GM13976 (cell line): ENCODE measurements around the gene AIP.
A peak's percentile ranks its signal among the peaks of the same experiment; 100 is the strongest.

Experiments used
- DNase-seq: peaks from one replicate; pipeline ENCODE4 v3.0.0; 2012; ENCODE audit warnings: low spot score
- in situ Hi-C: fragments of 300-500 bp; cut with MboI; formaldehyde crosslinking; loops from one replicate; pipeline ENCODE4 v1.12.0; 2022; ENCODE audit warnings: low sequenced_read_pairs, mixed read lengths, inconsistent platforms; ENCODE audit not compliant: unreplicated experiment
- TF ChIP-seq, protein P1 (sequence below): IDR thresholded peaks from 2 replicates; pipeline ENCODE4 v1.5.1; 2012; ENCODE audit warnings: borderline replicate concordance, mild to moderate bottlenecking; ENCODE audit not compliant: insufficient read depth; ENCODE audit errors: extremely low read depth, missing control alignments, control extremely low read depth

AIP gene

DNA sequence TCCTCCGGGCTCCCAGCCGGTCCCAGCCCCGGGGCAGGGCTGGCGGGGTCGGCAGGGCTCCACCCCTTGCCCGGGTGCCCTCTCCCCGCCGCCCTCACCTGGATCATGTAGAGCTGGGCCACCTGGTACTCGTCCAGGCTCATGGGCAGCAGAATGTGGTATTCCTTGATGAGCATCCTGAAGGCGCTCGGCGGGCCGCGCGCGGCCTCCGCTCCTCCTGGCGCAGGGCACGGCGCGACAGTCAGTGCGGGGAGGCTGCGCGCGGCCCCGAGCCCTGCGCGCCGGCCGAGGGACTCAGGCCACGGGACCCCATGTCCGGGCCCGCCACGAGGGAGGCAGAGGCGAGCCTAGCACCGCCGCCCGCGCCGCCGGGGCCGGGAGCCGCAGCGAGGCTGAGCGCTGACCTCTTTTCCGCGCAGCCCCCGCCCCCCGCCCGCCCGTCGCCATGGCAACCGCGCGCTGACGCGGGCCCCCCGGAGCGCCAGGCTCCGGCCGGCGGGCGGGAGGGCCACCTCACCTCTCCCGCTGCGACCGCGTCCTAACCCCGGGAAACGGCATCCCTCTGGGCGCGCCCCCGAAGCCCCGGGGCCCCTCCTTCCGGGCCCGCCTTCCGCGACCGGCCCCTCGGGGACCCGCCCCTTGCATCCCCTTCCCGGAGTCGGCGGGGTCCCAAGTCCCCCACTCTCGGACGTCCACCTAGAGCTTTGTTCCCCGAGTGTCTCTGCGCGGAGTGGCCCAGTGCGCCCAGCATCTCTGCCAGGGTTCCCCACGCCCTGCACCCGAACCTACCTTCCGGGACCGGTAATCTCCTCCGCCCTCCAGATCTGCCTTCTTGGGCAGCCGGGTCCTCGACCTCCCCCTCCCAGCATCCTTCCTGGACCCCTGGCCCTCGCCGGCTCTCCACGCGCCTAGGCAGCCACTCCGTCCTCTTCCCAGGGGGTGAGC is 21.5 kb downstream of the AIP start:
- peak; percentile 72 for DNase-seq

DNA sequence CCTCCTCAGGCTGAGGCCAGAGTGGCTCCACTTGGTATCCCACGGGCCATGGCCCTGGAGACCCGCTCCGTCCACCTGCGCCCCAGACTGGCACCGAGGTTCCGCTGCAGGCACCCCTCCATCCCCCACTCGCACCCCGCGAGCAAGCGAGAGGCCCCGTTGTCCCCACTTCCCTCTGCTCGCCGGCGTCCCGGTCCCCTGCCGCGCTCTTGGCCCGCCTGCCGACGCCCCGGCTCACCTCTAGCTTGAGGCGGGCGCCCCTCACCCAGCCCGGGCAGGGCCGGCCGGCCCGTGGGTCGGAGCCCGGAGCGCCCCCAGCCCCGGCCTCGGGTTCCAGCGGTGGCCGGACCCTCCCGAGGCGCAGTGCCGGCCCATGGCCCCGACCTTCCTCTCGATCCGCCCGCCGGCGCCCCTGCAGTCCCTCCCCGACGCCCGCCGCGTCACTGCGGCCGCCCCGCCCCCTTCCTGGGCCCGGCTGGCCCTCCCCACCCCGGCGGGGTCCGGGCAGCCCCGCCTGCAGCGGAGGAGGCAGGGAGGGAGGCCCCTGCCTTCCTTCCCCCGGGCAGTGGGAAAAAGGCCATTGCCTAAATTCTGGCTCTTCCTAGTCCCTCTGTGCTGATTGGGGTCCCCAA is 22.2 kb downstream of the AIP start, which contains the start of gene PITPNM1:
TSS of gene PITPNM1 (minus strand) at position 414 of the 632 bp plus-strand sequence. CDS start 1,183 bp downstream, outside the sequence.
- peak; percentile 91 for DNase-seq
- in situ Hi-C loops = loop anchor here (10.0 kb wide), 1 partner anchor 120 kb away; no protein-coding TSS in a partner anchor
- TF ChIP-seq, protein P1, sequence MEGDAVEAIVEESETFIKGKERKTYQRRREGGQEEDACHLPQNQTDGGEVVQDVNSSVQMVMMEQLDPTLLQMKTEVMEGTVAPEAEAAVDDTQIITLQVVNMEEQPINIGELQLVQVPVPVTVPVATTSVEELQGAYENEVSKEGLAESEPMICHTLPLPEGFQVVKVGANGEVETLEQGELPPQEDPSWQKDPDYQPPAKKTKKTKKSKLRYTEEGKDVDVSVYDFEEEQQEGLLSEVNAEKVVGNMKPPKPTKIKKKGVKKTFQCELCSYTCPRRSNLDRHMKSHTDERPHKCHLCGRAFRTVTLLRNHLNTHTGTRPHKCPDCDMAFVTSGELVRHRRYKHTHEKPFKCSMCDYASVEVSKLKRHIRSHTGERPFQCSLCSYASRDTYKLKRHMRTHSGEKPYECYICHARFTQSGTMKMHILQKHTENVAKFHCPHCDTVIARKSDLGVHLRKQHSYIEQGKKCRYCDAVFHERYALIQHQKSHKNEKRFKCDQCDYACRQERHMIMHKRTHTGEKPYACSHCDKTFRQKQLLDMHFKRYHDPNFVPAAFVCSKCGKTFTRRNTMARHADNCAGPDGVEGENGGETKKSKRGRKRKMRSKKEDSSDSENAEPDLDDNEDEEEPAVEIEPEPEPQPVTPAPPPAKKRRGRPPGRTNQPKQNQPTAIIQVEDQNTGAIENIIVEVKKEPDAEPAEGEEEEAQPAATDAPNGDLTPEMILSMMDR = no peak

More for the DNA sequence above, 21.5 kb downstream of the AIP start:
- TF ChIP-seq, protein P1 = no peak
- in situ Hi-C loops = loop anchor here (10.0 kb wide), 1 partner anchor 119 kb away; no protein-coding TSS in a partner anchor

DNA sequence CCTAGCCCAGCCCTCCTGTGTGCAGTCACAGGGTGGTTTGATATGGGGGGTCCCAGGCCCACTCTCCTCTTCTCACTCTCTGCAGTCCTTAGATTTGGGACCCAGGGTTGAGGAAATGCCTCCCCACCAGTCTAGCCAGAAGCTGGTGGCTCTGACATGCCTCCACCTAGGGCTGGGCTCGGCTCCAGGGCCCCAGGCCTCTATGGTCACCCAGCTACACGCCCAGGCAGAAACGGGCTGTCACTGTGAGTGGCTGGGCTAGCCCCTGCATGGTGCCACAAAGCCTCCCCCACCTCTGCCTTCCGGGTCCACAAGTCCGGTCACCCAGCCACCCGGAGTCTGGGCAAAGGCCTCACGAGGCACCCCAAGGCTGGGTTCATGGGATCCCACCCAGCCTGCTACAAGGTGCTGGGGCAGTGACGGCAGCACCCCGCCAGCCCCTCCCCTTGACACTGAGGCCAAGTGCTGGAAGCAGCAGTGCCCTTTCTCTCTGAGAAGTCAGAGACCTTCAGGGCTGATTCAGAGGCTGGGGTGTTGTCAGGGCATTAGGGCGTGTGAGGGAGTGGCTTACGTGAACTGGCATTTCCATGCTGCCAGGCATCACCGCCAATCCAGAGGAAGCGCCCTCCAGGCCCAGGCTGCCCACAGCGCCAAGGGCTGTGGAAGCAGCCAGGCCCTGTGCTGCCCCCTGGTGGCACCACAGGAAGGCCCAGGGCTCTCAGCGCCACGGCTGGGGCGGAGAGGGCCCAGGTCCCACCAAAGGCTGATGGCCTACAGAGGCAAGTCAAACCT is 23.0 kb downstream of the AIP start:
- in situ Hi-C loops = loop anchor here (10.0 kb wide), 1 partner anchor 121 kb away; no protein-coding TSS in a partner anchor
- DNase-seq = peak; percentile 85
- TF ChIP-seq, protein P1 = peak; percentile 95

DNA sequence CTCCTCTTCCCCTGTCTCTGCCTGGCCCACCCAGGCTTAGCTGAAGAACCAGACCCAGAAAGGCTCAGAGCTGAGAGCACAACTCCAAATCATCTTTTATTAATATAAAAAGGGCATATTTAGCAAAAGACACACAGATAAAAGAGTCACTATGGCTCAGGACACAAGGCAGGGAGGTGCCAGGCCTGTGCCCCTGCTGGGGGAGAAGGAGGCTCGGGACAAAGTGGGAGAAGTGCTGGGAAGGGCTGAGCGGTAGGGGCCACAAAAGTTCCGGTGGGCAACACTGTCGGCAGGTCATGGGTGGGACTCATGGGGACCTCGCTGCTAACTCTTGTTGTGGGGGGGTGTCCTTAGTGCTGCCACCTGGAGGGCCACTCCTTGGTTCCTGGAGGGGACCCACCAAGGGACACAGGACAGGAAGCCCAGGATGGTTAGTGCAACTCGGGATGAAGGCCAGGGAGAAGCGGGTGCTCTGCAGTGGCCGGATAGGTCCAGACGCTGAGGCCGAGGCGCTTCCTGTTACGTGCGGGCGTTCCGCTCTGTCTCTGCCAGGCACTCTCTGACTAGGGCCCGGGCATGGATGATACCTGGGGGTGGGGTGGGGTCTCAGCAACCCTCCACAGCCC is 23.7 kb downstream of the AIP start:
- TF ChIP-seq, protein P1 = no peak
- in situ Hi-C loops = loop anchor here (10.0 kb wide), 1 partner anchor 122 kb away; no protein-coding TSS in a partner anchor
- no peak for DNase-seq

DNA sequence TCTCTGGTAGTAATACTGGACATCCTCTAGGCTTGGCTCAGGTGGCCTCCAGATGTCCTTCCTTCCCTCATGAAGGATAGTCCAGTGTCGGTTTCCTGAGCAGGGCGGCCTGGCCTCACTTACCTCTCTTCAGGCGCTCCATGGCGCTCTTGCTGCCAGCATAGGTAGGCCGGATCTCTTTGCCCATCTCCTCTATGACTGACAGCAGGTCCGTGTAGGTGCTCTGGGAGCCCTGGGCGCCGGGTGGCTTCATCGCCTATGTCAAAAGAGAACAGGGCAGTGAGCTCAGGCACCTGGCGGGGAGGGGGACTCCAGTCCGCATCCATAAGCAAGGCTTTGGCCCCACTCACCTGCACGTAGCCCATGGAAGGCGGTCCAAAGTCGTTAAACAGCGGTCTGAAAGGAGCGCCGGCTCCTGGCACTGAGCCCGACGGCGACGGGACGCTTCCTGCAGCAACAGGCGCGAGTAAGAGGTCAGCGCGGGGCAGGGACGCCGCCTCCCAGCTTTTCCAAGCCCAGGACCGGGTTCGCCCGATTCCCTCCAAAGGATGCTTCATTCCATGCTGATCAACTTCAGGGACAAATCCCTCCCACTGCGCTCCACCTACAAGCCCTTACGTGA is 24.5 kb downstream of the AIP start:
- no peak for DNase-seq
- TF ChIP-seq, protein P1 = no peak
- in situ Hi-C loops = loop anchor here (10.0 kb wide), 1 partner anchor 123 kb away; no protein-coding TSS in a partner anchor
